Measurements from ENCODE around the gene ELAVL4. TPM values are rescaled to one million over a fixed set of nuclear protein-coding genes. Genes with fewer than 3 reads are reported as not detected.

Gene ELAVL4
- total and polyA plus RNA-seq, 2 of the 8 experiments (the other 6 are each of a cell fraction or from before 2014, with no cell fraction given), result 0.21 to 0.89 TPM

DNA sequence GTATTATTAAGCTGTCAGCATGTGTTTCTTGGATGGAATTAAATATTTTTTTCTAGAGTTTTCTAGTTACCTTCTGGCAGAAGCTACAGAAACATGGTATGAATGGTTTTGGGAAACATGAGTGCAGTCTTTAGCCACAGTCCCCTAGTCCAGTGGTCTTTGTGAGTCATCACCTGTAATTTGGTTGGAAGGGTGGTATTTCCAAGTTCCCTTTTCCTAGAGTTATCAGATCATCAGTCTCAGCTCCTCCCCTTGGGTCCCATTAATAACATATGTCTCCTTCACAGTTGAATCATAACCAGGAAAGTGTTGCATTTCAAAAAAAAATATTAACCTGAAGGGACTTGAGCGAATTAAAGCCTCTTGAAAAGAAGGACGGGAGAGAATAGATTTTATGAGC is 27.0 kb downstream of the ELAVL4 start:
- Histone ChIP-seq H3K79me1 (ENCODE audit: low read depth, low read length) (no peaks in the 10 kb centered on the region), H3K23me2 (ENCODE audit: low read depth, low read length) (no peaks in the 10 kb centered on the region), H2AFZ (ENCODE audit: low read length) (no peak overlapping the region), H2BK12ac (ENCODE audit: low read depth, low read length) (no peak overlapping the region), H3K36me3 (ENCODE audit: control insufficient read depth in 2 of 4, insufficient read depth in 4 of 4, low read length in 3 of 4) (no peaks in the 10 kb centered on the region), H3K27ac (ENCODE audit: low read depth, low read length) (no peak overlapping the region), H3K9ac (replicated peaks in 1 of 4; ENCODE audit: extremely low read depth in 1 of 4, low read depth in 3 of 4, low read length in 3 of 4) (no peak overlapping the region), H2BK120ac (replicated peaks; ENCODE audit: low read depth, low read length) (no peak overlapping the region), H3K9me3 (ENCODE audit: insufficient read depth in 2 of 2, low read depth in 1 of 2, low read length in 1 of 2) (no peaks in the 10 kb centered on the region), H2BK5ac (ENCODE audit: low read depth, low read length) (no peak overlapping the region), H2BK15ac (ENCODE audit: low read length) (no peak overlapping the region), H3K14ac (ENCODE audit: insufficient read length) (no peak overlapping the region), H4K5ac (ENCODE audit: insufficient read length, low read depth, low read length) (no peak overlapping the region), H3K23ac (ENCODE audit: insufficient read length) (no peak overlapping the region), H3K4ac (replicated peaks; ENCODE audit: insufficient read length, low read depth, low read length) (no peak overlapping the region), H3K27me3 (replicated peaks in 1 of 4; ENCODE audit: control insufficient read depth in 3 of 4, extremely low read depth in 1 of 4, insufficient read depth in 3 of 4, low read length in 3 of 4) (no peaks in the 10 kb centered on the region), H3K4me3 (ENCODE audit: extremely low read depth in 1 of 4, insufficient read depth in 2 of 4, low read depth in 3 of 4, low read length in 4 of 4) (no peak overlapping the region), H4K91ac (replicated peaks; ENCODE audit: insufficient read length, low read length) (no peak overlapping the region), H3K4me2 (ENCODE audit: insufficient read depth in 1 of 2, low read depth in 2 of 2, low read length in 2 of 2) (no peak overlapping the region), H2BK20ac (ENCODE audit: low read length) (no peak overlapping the region), H3K79me2 (ENCODE audit: control insufficient read depth in 1 of 2, insufficient read depth in 2 of 2, low read length in 2 of 2) (no peaks in the 10 kb centered on the region), H4K8ac (ENCODE audit: extremely low read depth, insufficient read depth, low read length) (no peak overlapping the region), H4K20me1 (replicated peaks in 1 of 2; ENCODE audit: control insufficient read depth in 1 of 2, insufficient read depth in 2 of 2, low read length in 2 of 2) (no peaks in the 10 kb centered on the region), H3K56ac (replicated peaks; ENCODE audit: insufficient read length, low read depth, low read length) (no peak overlapping the region), H3K4me1 (replicated peaks in 1 of 4; ENCODE audit: control insufficient read depth in 3 of 4, insufficient read depth in 4 of 4, low read length in 3 of 4) (no peaks in the 10 kb centered on the region), H2AK5ac (ENCODE audit: low read depth, low read length) (no peak overlapping the region), H3K18ac (ENCODE audit: extremely low read depth, low read length) (no peak overlapping the region)
- ChIA-PET CTCF (ENCODE audit: partially characterized antibody) (interaction anchor here (0.7 kb wide), 1 partner anchor 1561 kb away, joined by 4 read pairs; no protein-coding TSS in a partner anchor), POLR2A (ENCODE audit: partially characterized antibody) (no interaction called here)
- DNase-seq (ENCODE audit: low read depth in 1 of 2, low spot score in 2 of 2) (no peak), FAIRE-seq (no peak)
- no peak for TF ChIP-seq BACH1 (IDR thresholded peaks at IDR 0.05; ENCODE audit: low read length)
- TF ChIP-seq, protein P1, sequence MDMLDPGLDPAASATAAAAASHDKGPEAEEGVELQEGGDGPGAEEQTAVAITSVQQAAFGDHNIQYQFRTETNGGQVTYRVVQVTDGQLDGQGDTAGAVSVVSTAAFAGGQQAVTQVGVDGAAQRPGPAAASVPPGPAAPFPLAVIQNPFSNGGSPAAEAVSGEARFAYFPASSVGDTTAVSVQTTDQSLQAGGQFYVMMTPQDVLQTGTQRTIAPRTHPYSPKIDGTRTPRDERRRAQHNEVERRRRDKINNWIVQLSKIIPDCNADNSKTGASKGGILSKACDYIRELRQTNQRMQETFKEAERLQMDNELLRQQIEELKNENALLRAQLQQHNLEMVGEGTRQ (IDR thresholded peaks at IDR 0.05; ENCODE audit: low read length), result no peak
- whole genome bisulfite sequencing, 2 experiments (ENCODE audit: extremely low coverage in 1 of 2, insufficient coverage in 1 of 2, insufficient read length in 1 of 2, insufficient replicate concordance in 2 of 2, low coverage in 1 of 2, low lambda C conversion rate in 2 of 2, missing lambda C conversion rate in 1 of 2), result 91% methylated on average over 2 of the region's 2 CpGs; no CpG with 5 or more reads in 1 of the 2 experiments
